Middle frontal gyrus (tissue), 1 donor: Measurements from ENCODE around the gene ATRX.
"Not testable (repeated sequence)": the region's sequence is repeated elsewhere in the genome, so short reads cannot be mapped to it uniquely, and the experiment has no call there.

Experiments
- DNase-seq: peaks from one replicate; pipeline ENCODE4 v3.0.0-alpha.2; 2015; ENCODE audit warnings: low spot score; ENCODE audit errors: extremely low spot score

The ATRX gene

GRCh38 chrX:77731821-77732419, 54.1 kb downstream of the ATRX start:
- DNase-seq, result no peak

DNA sequence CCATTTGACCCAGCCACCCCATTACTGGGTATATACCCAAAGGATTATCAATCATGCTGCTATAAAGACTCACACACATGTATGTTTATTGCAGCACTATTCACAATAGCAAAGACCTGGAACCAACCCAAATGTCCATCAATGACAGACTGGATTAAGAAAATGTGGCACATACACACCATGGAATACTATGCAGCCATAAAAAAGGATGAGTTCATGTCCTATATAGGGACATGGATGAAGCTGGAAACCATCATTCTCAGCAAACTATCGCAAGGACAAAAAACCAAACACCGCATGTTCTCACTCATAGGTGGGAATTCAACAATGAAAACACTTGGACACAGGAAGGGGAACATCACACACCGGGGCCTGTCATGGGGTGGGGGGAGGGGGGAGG, 59.9 kb downstream of the ATRX start:
- not testable (repeated sequence) for DNase-seq

DNA sequence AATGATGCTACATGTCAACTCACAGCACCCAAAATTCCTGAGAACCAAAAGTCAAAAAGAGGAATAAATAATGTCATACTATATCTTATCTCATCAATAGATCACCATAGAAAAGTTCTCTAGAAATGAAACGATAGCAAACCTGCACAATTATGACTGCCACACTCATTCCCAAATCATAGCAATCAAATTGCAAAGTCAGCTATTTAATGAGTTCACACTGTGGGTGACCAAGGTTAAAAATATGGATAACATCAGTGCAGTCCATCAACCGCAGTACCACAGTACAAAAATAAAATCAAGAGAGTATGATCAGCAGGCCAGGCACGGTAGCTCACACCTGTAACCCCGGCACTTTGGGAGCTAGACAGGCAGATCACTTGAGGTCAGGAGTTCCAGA, 62.3 kb downstream of the ATRX start:
- DNase-seq, result no peak

DNA sequence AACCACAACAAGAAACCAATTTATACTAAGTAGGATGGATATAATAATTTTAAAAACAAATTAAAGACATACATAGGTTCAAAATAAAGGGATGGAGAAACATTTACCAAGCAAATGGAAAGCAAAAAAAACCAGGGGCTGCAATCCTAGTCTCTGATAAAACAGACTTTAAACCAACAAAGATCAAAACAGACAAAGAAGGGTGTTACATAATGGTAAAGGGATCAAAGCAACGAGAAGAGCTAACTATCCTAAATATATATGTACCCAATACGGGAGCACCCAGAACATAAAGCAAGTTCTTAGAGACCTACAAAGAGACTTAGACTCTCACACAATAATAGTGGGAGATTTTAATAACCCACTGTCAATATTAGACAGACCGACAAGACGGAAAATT, 66.6 kb downstream of the ATRX start:
- DNase-seq, result no peak

- DNase-seq, result no peak
Measured at GRCh38 chrX:77704881-77705280, 81.1 kb downstream of the ATRX start.

DNA sequence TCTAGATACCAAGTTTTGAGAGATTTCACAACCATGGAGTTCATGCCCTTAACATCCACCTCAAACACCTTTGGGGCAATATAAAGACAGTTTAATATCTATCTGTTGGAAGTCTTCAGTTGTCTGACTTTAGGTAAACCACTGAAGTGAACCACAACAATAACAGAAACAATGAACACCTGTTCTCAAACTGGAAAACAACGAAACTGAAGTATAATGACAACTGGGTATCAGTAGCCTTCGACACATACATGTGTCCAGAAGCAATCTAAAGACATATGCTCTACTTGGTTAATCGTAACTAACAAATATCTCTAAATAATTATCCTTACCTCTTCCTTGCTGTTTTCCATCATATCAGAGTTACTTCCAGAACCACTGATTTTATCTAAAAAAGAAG, 87.8 kb downstream of the ATRX start:
- no peak for DNase-seq

DNA sequence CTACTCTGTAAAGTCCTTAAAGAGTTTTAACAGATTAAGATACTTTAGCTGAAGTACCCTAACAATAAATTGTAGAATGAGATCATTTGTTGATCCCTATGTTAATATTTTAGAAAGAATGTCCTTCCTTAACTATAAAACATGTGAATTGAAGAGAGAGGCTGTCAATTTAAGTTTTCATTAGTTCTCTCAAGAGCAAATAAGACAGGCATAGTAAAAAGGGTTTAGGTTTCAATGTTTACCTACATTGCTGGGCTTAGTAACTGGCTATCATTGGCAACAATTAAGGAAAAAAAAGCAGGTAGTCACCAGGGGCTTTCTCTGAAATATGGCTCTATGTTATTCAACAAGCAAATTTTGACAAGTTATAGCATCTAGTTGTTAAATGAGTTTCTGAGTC, 91.5 kb downstream of the ATRX start:
- DNase-seq, result no peak

GRCh38 chrX:77693594-77693993, 92.4 kb downstream of the ATRX start:
- DNase-seq, result no peak

- DNase-seq, result no peak
Measured at GRCh38 chrX:77691916-77692315, 94.1 kb downstream of the ATRX start.

DNA sequence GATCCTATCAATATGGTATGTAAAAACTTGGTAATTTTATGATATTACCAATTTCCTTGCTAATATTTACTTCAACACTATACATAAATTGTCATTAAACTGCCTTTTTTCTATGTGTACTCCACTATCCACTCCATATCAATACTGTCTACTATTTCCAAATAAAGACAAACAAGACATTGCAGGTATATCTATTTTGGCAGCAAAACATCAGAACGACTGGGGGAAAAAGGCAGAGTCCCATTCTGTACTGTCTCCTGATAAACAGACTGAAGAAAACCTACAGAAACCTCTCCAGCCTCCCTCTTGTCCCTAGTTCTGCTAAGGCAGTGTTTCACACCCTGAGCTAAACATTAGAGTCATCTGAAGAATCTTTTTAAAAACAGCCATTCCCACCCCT, 96.6 kb downstream of the ATRX start:
- no peak for DNase-seq

- not testable (repeated sequence) for DNase-seq
Measured at GRCh38 chrX:77685683-77686082, 100.3 kb downstream of the ATRX start.

DNA sequence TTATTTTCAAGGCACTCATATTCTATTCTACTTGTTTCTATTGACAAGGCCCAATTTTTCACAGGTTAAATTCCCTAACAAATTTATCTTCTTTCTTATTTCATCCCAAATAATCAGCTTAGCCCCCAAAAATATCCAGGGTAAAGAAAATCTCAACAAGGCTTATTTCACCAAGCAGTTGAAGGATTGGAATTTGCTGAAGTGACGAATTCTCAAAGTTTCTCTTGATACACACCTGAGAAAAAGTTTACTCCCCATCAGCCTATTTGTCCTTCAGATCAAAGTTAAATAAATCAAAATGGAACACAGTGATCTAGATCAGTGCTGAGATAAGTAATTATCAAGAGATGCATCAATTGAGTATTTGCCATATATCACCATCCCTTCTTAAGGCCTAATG, 106.9 kb downstream of the ATRX start:
- DNase-seq, result no peak

DNA sequence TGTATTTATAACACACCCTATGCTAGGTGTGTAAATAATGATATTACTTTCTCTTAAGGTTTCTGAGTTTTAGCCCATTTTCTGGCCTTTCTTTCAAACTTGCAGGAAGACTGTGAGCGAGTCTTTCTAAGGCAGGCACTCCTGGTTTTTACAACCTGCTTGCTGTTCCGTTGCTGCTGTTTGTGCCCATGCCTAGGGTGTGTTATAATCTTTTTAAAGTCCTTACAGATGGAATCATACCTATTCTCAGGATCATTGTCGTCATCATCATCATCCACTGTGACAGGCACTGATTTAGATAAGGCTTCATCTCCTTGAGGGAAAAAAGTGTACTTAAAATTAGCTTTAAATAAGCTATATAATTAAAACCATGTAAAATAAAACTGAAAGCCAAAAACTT, 110.0 kb downstream of the ATRX start:
- no peak for DNase-seq

DNA sequence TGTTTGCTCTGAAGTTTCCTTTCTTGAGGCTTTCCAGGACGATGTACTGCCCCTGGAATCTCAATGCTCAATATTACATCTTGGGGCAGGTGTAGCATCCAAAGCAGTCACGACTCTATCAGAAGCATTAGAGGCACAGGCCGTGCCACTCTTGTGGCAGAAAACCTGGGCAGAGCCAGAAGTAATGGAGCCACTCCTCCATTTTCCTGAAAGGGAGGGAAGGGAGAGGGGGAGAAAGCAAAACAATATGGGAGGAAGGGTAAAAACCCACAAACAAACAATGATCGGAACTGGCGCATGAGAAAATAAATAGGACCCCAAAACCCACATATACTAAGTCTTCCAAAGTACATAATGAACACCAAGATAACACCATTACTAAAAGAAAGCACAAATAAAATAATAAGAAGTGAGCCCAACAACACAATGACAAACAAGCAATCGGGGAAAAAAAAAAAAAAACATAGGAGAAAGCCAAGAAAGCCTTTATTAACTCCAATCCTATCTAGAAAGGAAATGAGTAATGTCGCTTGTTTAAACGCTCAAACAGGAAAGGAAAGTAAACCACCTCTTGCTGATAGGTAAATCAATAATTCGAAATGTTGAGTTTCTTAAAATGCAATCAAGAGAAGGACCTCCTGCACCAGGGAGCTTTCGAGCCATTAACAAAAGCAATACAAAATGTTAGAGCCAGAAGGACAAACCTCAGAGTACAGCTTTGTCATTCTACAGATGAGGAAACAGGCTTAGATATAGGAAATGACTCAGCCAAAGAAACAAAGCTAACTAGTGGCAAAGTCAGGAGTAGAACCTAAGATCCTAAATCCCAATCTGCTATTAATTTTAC, 117.4 kb downstream of the ATRX start:
- no peak for DNase-seq

- no peak for DNase-seq
Measured at GRCh38 chrX:77658886-77659285, 127.1 kb downstream of the ATRX start.

DNA sequence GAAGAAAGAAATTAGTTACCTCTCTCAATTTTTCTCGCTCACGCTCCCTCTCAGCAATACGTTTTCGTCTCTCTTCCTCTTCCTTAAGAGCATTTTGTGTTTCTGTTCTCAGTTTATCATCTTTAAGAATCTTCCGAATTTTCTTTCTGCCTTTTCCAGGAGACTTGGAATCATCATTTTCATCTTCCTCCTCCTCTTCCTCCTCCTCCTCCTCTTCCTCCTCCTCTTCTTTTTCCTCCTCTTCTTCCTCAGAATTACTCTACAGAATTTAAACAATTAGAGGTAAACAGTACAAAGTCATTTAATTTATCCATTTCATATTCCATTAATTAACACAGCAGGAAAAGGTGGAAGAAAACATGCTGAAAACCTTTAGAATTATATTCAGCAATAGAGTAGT, 133.9 kb downstream of the ATRX start:
- DNase-seq, result no peak

- DNase-seq, result no peak
Measured at GRCh38 chrX:77640702-77641101, 145.3 kb downstream of the ATRX start.

GRCh38 chrX:77639820-77640219, 146.2 kb downstream of the ATRX start:
- no peak for DNase-seq

DNA sequence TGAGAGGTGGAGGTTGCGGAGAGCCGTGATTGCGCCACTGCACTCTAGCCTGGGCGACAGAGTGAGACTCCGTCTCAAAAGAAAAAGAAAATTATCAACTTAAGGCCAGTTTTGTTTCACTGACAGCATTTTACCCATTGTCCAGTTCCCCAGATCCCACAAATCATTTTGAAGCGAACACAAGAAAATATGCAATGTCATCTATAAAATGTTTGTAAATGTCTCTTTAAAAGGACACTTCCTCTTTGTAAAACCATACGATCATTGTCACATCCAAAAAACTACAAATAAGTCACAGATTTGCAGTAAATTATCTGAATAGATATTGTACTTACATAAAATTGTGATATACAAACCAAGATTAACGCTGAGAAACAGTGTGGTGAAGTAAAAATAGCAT, 147.6 kb downstream of the ATRX start:
- DNase-seq, result no peak

DNA sequence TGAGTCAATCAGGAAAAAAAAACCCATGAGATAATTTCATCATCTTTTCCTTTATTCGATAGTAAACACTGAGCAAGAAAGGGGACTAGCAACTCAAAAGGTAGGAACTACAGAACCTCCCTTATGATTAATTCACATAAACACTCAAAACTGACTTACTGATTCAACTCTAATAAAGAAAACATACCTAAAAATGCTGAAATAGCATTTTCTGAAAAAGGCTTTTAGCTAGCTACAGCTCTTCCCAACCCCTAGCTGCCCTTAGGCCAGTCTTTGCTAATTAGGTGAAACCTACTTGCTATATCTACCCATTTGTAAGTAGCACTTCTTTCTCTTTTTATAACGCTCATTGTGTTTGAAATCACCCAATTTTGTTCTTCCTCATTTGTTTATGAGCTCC, 150.6 kb downstream of the ATRX start:
- DNase-seq, result no peak

GRCh38 chrX:77628294-77629025, 157.6 kb downstream of the ATRX start:
- no peak for DNase-seq

- no peak for DNase-seq
Measured at GRCh38 chrX:77622672-77623071, 163.3 kb downstream of the ATRX start.
